ENCODE results near the gene PACSIN1.

PACSIN1 gene

GRCh38 chr6:34553750-34554149 lies 87.9 kb downstream of the PACSIN1 start:
- DNase-seq (ENCODE audit: extremely low spot score): no peak
- no peak for TF ChIP-seq L3MBTL2 (conservative IDR thresholded peaks at IDR 0.05)
- TF ChIP-seq, protein P1, sequence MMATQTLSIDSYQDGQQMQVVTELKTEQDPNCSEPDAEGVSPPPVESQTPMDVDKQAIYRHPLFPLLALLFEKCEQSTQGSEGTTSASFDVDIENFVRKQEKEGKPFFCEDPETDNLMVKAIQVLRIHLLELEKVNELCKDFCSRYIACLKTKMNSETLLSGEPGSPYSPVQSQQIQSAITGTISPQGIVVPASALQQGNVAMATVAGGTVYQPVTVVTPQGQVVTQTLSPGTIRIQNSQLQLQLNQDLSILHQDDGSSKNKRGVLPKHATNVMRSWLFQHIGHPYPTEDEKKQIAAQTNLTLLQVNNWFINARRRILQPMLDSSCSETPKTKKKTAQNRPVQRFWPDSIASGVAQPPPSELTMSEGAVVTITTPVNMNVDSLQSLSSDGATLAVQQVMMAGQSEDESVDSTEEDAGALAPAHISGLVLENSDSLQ (IDR thresholded peaks at IDR 0.05): no peak
- TF ChIP-seq ARNT (IDR thresholded peaks at IDR 0.05): no peak
- TF ChIP-seq ELF4 (IDR thresholded peaks at IDR 0.05): no peak
- no peak for TF ChIP-seq HDGF (IDR thresholded peaks at IDR 0.05; ENCODE audit: borderline replicate concordance)
- no peak for TF ChIP-seq BHLHE40 (IDR thresholded peaks at IDR 0.05; ENCODE audit: borderline replicate concordance)
- no peak for TF ChIP-seq CTBP1 (IDR thresholded peaks at IDR 0.05; ENCODE audit: borderline replicate concordance)
- ChIA-PET POLR2A (no interaction called here), CTCF (no interaction called here)

GRCh38 chr6:34554291-34555006 lies 88.6 kb downstream of the PACSIN1 start:
- ChIA-PET POLR2A (no interaction called here), CTCF (no interaction called here)
- TF ChIP-seq CTBP1 (IDR thresholded peaks at IDR 0.05; ENCODE audit: borderline replicate concordance) (no peak), FOXK2 (IDR thresholded peaks at IDR 0.05) (no peak), FOXA1 (IDR thresholded peaks at IDR 0.05) (no peak), TARDBP (IDR thresholded peaks at IDR 0.05) (no peak), HDGF (IDR thresholded peaks at IDR 0.05; ENCODE audit: borderline replicate concordance) (no peak)
- no peak for DNase-seq (ENCODE audit: extremely low spot score)

- TF ChIP-seq FOXM1 (IDR thresholded peaks at IDR 0.05; ENCODE audit: borderline replicate concordance) (no peak), LEF1 (IDR thresholded peaks at IDR 0.05; ENCODE audit: borderline replicate concordance) (no peak), SP1 (IDR thresholded peaks at IDR 0.05) (no peak), ELF4 (IDR thresholded peaks at IDR 0.05) (no peak), TARDBP (IDR thresholded peaks at IDR 0.05) (no peak), NFRKB (IDR thresholded peaks at IDR 0.05) (no peak)
- CTCF ChIA-PET: interaction anchor here (1.1 kb wide), 1 partner anchor 92 kb away, joined by 4 read pairs; no protein-coding TSS in a partner anchor
- POLR2A ChIA-PET: no interaction called here
- no peak for DNase-seq (ENCODE audit: extremely low spot score)
These were observed 89.1 kb downstream of the PACSIN1 start for GRCh38 chr6:34555007-34555322.

DNA sequence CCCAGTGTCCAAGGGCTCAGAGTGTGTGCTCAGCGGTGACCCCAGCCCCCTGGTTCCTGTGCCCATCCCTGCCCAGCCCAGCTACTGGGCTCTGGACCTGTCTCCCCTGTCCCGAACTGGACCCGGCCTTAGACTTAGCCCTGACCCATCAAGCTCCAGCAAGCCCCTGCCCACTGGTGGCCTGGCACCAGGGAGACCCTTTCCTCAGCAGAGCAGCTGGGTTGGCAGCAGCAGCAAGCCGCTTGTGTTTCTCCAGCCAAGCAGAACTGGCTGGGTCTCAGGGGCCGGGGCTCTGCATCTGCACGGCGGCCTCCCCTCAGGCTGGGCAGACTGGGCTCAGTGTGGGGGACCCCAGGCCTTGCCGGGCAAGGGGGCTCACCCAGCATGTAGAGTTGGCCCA lies 89.5 kb downstream of the PACSIN1 start:
- ChIA-PET POLR2A (no interaction called here), CTCF (interaction anchor here (1.1 kb wide), 1 partner anchor 93 kb away, joined by 4 read pairs; no protein-coding TSS in a partner anchor)
- TF ChIP-seq SP1 (IDR thresholded peaks at IDR 0.05) (no peak), ZNF384 (IDR thresholded peaks at IDR 0.05) (no peak), SUZ12 (IDR thresholded peaks at IDR 0.05) (no peak), TARDBP (IDR thresholded peaks at IDR 0.05) (no peak), LEF1 (IDR thresholded peaks at IDR 0.05; ENCODE audit: borderline replicate concordance) (no peak), FOXA1 (IDR thresholded peaks at IDR 0.05) (no peak), ELF4 (IDR thresholded peaks at IDR 0.05) (no peak), BHLHE40 (IDR thresholded peaks at IDR 0.05; ENCODE audit: borderline replicate concordance) (no peak), FOXK2 (IDR thresholded peaks at IDR 0.05) (no peak), FOXM1 (IDR thresholded peaks at IDR 0.05; ENCODE audit: borderline replicate concordance) (no peak)
- no peak for DNase-seq (ENCODE audit: extremely low spot score)

DNA sequence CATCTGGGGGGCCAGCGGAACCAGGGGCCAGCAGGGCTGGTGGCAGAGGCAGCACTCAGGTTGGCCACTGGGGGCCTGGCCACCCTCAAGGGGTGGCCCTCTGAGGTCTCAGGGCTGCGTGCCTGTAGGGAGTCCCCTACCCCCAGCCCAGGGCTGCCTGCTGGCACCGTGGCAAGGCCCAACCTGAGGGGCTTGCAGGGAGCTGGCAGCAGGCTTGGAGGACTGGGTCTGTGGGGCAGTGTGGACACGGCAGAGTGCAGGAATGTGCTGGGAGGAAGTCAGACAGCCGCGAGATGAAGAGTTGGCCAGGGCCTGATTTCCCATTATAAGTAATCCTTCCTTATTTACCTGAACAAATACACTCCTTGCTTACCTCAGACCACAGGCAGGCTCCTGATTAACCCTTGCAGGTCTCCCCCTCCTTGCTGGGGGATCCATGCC lies 90.2 kb downstream of the PACSIN1 start, which contains the start of gene SPDEF:
Gene SPDEF, minus strand, starts transcription at position 299 of the 441 bp plus-strand sequence. CDS start 11,874 bp downstream, outside the sequence.
- DNase-seq (ENCODE audit: extremely low spot score): no peak
- TF ChIP-seq CTBP1 (IDR thresholded peaks at IDR 0.05; ENCODE audit: borderline replicate concordance): no peak
- no peak for TF ChIP-seq ARNT (IDR thresholded peaks at IDR 0.05)
- TF ChIP-seq, protein P1 (IDR thresholded peaks at IDR 0.05): no peak
- no peak for TF ChIP-seq BHLHE40 (IDR thresholded peaks at IDR 0.05; ENCODE audit: borderline replicate concordance)
- no peak for TF ChIP-seq FOXA1 (IDR thresholded peaks at IDR 0.05)
- no peak for TF ChIP-seq SP1 (IDR thresholded peaks at IDR 0.05)
- no peak for TF ChIP-seq LEF1 (IDR thresholded peaks at IDR 0.05; ENCODE audit: borderline replicate concordance)
- ChIA-PET CTCF (interaction anchor here (1.1 kb wide), 1 partner anchor 93 kb away, joined by 4 read pairs; no protein-coding TSS in a partner anchor), POLR2A (no interaction called here)

DNA sequence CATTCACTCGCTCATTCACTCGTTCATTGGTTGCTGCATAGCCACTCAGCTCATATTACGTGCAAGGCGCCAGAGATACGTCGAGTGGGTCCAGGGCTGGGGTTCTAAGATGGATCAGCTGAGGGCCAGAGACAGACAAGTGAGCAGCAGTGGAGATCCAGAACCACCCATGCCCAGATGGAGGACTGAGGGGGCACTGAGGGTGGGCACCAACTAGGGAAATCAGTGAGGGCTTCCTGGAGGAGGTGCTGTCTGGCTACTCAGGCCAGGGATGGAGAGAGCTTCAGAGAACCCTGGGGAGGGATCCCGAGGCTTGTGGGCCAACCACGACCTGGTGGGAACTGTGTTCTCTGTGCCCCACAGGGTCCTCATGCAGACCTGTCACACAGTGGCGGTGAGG lies 90.6 kb downstream of the PACSIN1 start:
- no peak for TF ChIP-seq CTBP1 (IDR thresholded peaks at IDR 0.05; ENCODE audit: borderline replicate concordance)
- TF ChIP-seq SP1 (IDR thresholded peaks at IDR 0.05): no peak
- TF ChIP-seq TARDBP (IDR thresholded peaks at IDR 0.05): no peak
- no peak for TF ChIP-seq LEF1 (IDR thresholded peaks at IDR 0.05; ENCODE audit: borderline replicate concordance)
- TF ChIP-seq ELF4 (IDR thresholded peaks at IDR 0.05): no peak
- no peak for TF ChIP-seq HDGF (IDR thresholded peaks at IDR 0.05; ENCODE audit: borderline replicate concordance)
- no peak for TF ChIP-seq FOXM1 (IDR thresholded peaks at IDR 0.05; ENCODE audit: borderline replicate concordance)
- TF ChIP-seq SUZ12 (IDR thresholded peaks at IDR 0.05): no peak
- TF ChIP-seq L3MBTL2 (conservative IDR thresholded peaks at IDR 0.05): no peak
- no peak for TF ChIP-seq FOXK2 (IDR thresholded peaks at IDR 0.05)
- TF ChIP-seq, protein P1 (IDR thresholded peaks at IDR 0.05): no peak
- TF ChIP-seq FOXA1 (IDR thresholded peaks at IDR 0.05): no peak
- ChIA-PET POLR2A (no interaction called here), CTCF (no interaction called here)
- no peak for DNase-seq (ENCODE audit: extremely low spot score)

DNA sequence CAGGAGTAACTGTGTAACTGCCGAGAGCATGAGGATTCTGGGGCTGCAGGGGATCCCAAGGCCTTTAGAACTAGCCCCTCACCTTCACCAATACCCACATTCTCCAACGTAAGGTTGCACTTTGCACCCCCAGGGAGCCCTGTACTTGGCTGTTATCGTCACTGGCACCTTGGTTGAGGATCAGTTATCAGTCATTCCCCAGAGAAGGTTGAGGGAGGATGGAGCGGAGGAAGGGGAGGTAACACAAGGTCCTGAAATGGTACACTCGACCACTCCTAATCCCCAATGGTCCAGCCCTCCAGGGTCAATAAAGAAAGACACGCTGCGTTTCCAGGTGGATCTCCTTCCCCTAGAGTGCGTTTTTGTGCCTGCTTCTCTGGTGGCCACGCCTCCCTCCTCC lies 91.4 kb downstream of the PACSIN1 start:
- no peak for TF ChIP-seq FOXM1 (IDR thresholded peaks at IDR 0.05; ENCODE audit: borderline replicate concordance)
- no peak for TF ChIP-seq ZNF384 (IDR thresholded peaks at IDR 0.05)
- no peak for TF ChIP-seq ELF4 (IDR thresholded peaks at IDR 0.05)
- no peak for TF ChIP-seq FOXA1 (IDR thresholded peaks at IDR 0.05)
- no peak for TF ChIP-seq BHLHE40 (IDR thresholded peaks at IDR 0.05; ENCODE audit: borderline replicate concordance)
- TF ChIP-seq CTBP1 (IDR thresholded peaks at IDR 0.05; ENCODE audit: borderline replicate concordance): no peak
- TF ChIP-seq L3MBTL2 (conservative IDR thresholded peaks at IDR 0.05): no peak
- no peak for TF ChIP-seq SUZ12 (IDR thresholded peaks at IDR 0.05)
- TF ChIP-seq, protein P1 (IDR thresholded peaks at IDR 0.05): no peak
- TF ChIP-seq SP1 (IDR thresholded peaks at IDR 0.05): no peak
- no peak for TF ChIP-seq ARNT (IDR thresholded peaks at IDR 0.05)
- no peak for TF ChIP-seq LEF1 (IDR thresholded peaks at IDR 0.05; ENCODE audit: borderline replicate concordance)
- TF ChIP-seq NFRKB (IDR thresholded peaks at IDR 0.05): no peak
- no peak for TF ChIP-seq FOXK2 (IDR thresholded peaks at IDR 0.05)
- TF ChIP-seq TARDBP (IDR thresholded peaks at IDR 0.05): no peak
- DNase-seq (ENCODE audit: extremely low spot score): no peak
- ChIA-PET CTCF (no interaction called here), POLR2A (no interaction called here)
